ENCODE data around the gene IRF2BPL. TPM values are rescaled to one million over a fixed set of nuclear protein-coding genes. Genes with fewer than 3 reads are reported as not detected.

IRF2BPL gene
- total and polyA plus RNA-seq, 2 of the 8 experiments (the other 6 are each of a cell fraction or from before 2014, with no cell fraction given), result 18.8 to 57.0 TPM

- no peaks in the 10 kb centered on the region for H3K36me3 ChIP-seq (ENCODE audit: control insufficient read depth in 2 of 4, insufficient read depth in 4 of 4, low read length in 3 of 4)
- H4K8ac ChIP-seq (ENCODE audit: extremely low read depth, insufficient read depth, low read length), result no peak overlapping the region
- ChIA-PET CTCF (ENCODE audit: partially characterized antibody) (interaction anchor here (0.6 to 10.4 kb wide), 55 partner anchors 7 to 242 kb away, joined by 3 to 237 read pairs (median 5); partner anchors contain the start of gene IRF2BPL), POLR2A (ENCODE audit: partially characterized antibody) (interaction anchor here (1.0 to 1.8 kb wide), 4 partner anchors 9 to 92 kb away, joined by 3 to 4 read pairs (median 3); no protein-coding TSS in a partner anchor)
- H3K4ac ChIP-seq (replicated peaks; ENCODE audit: insufficient read length, low read depth, low read length), result no peak overlapping the region
- H4K20me1 ChIP-seq (replicated peaks in 1 of 2; ENCODE audit: control insufficient read depth in 1 of 2, insufficient read depth in 2 of 2, low read length in 2 of 2), result no peaks in the 10 kb centered on the region
- H3K4me2 ChIP-seq (ENCODE audit: insufficient read depth in 1 of 2, low read depth in 2 of 2, low read length in 2 of 2), result no peak overlapping the region
- H2AK5ac ChIP-seq (ENCODE audit: low read depth, low read length), result no peak overlapping the region
- H3K79me1 ChIP-seq (ENCODE audit: low read depth, low read length), result no peaks in the 10 kb centered on the region
- peak overlapping the region; percentile 34; the same call in 1 of the 2 replicates for H2BK20ac ChIP-seq (ENCODE audit: low read length)
- peak overlapping the region; percentile 83 for H4K91ac ChIP-seq (replicated peaks; ENCODE audit: insufficient read length, low read length)
- no peak overlapping the region for H3K56ac ChIP-seq (replicated peaks; ENCODE audit: insufficient read length, low read depth, low read length)
- H3K79me2 ChIP-seq (ENCODE audit: control insufficient read depth in 1 of 2, insufficient read depth in 2 of 2, low read length in 2 of 2), result no peaks in the 10 kb centered on the region
- H3K27ac ChIP-seq (ENCODE audit: low read depth, low read length), result no peak overlapping the region
- no peak overlapping the region for H3K14ac ChIP-seq (ENCODE audit: insufficient read length)
- no peaks in the 10 kb centered on the region for H3K27me3 ChIP-seq (replicated peaks in 1 of 4; ENCODE audit: control insufficient read depth in 3 of 4, extremely low read depth in 1 of 4, insufficient read depth in 3 of 4, low read length in 3 of 4)
- H2AFZ ChIP-seq (ENCODE audit: low read length), result no peak overlapping the region
- H3K4me1 ChIP-seq (replicated peaks in 1 of 4; ENCODE audit: control insufficient read depth in 3 of 4, insufficient read depth in 4 of 4, low read length in 3 of 4), result peaks cover 0 to 12% (median 7%) of the 10 kb centered on the region in 4 experiments; a peak in 5 of 7 replicates
- H2BK120ac ChIP-seq (replicated peaks; ENCODE audit: low read depth, low read length), result peak overlapping the region; percentile 84
- peak overlapping the region; percentile 49; the same call in 1 of the 2 replicates for H2BK5ac ChIP-seq (ENCODE audit: low read depth, low read length)
- H4K5ac ChIP-seq (ENCODE audit: insufficient read length, low read depth, low read length), result no peak overlapping the region
- no peaks in the 10 kb centered on the region; the same call in 1 of the 2 replicates for H3K23me2 ChIP-seq (ENCODE audit: low read depth, low read length)
- no peak overlapping the region for H3K23ac ChIP-seq (ENCODE audit: insufficient read length)
- peak overlapping the region; percentile 65; the same call in 1 of the 2 replicates for H2BK15ac ChIP-seq (ENCODE audit: low read length)
- H3K4me3 ChIP-seq (ENCODE audit: extremely low read depth in 1 of 4, insufficient read depth in 2 of 4, low read depth in 3 of 4, low read length in 4 of 4), result no peak overlapping the region
- 34% methylated on average over 21 of the region's 21 CpGs; no CpG with 5 or more reads in 1 of the 2 experiments for WGBS, 2 experiments (ENCODE audit: extremely low coverage in 1 of 2, insufficient coverage in 1 of 2, insufficient read length in 1 of 2, insufficient replicate concordance in 2 of 2, low coverage in 1 of 2, low lambda C conversion rate in 2 of 2, missing lambda C conversion rate in 1 of 2)
- no peak overlapping the region for H3K18ac ChIP-seq (ENCODE audit: extremely low read depth, low read length)
- peak; percentile 70 to 93 for DNase-seq (ENCODE audit: low read depth in 1 of 2, low spot score in 2 of 2)
- FAIRE-seq, result peak; percentile 28
- no peak overlapping the region for H3K9ac ChIP-seq (replicated peaks in 1 of 4; ENCODE audit: extremely low read depth in 1 of 4, low read depth in 3 of 4, low read length in 3 of 4)
- peaks cover 3 to 5% of the 10 kb centered on the region in 2 experiments; a peak in 2 of 4 replicates for H3K9me3 ChIP-seq (ENCODE audit: insufficient read depth in 2 of 2, low read depth in 1 of 2, low read length in 1 of 2)
- H2BK12ac ChIP-seq (ENCODE audit: low read depth, low read length), result 0 out of 2 replicates have a peak overlapping the region, but pooled peaks have one; percentile 92
- TF ChIP-seq NANOG (IDR thresholded peaks at IDR 0.05; ENCODE audit: insufficient read depth, low read depth, low read length, poor library complexity, severe bottlenecking) (peak; percentile 36), NRF1 (IDR thresholded peaks at IDR 0.05; ENCODE audit: low read depth, low read length) (no peak), RAD21 (IDR thresholded peaks at IDR 0.05 in 1 of 2, conservative IDR thresholded peaks at IDR 0.05 in 1 of 2; ENCODE audit: low read depth in 2 of 2, low read length in 2 of 2) (peak; percentile 97 to 99), CTCF (IDR thresholded peaks at IDR 0.05; ENCODE audit: control extremely low read depth in 1 of 3, insufficient read depth in 1 of 3, low read depth in 1 of 3, low read length in 3 of 3) (peak; percentile 89 to 98 (median 98)), CREB1 (IDR thresholded peaks at IDR 0.05) (peak; percentile 35; the same call in 1 of the 2 replicates), HDAC2 (IDR thresholded peaks at IDR 0.05; ENCODE audit: borderline replicate concordance in 1 of 2, low read depth in 2 of 2, low read length in 2 of 2) (peak in 1 of 2 experiments; percentile 38; a peak in 1 of 4 replicates), POU5F1 (IDR thresholded peaks at IDR 0.05; ENCODE audit: low read depth, low read length) (no peak)
These were observed 24.7 kb upstream of the IRF2BPL start for GRCh38 chr14:77053046-77053841.
